Activated naive CD4-positive, alpha-beta T cell (primary cell): Measurements from ENCODE around the gene ZNF518A.
"Not testable (repeated sequence)": the region's sequence is repeated elsewhere in the genome, so short reads cannot be mapped to it uniquely, and the experiment has no call there.

Source experiments
- DNase-seq, 4 experiments: peaks; one replicate each; lab custom pipeline; 2025; lab: John Stamatoyannopoulos, UW

The ZNF518A gene

GRCh38 chr10:96133135-96133534 is 3.0 kb downstream of the ZNF518A start:
- no peak for DNase-seq

GRCh38 chr10:96136810-96137209 is 6.7 kb downstream of the ZNF518A start:
- DNase-seq: no peak

GRCh38 chr10:96137567-96137966 is 7.5 kb downstream of the ZNF518A start:
- no peak for DNase-seq

- no peak for DNase-seq
These were observed 8.0 kb downstream of the ZNF518A start for GRCh38 chr10:96138102-96138501.

GRCh38 chr10:96152437-96152836 is 22.3 kb downstream of the ZNF518A start:
- DNase-seq: no peak

- DNase-seq: no peak
These were observed 23.0 kb downstream of the ZNF518A start for GRCh38 chr10:96153070-96153469.

GRCh38 chr10:96165726-96166125 is 35.6 kb downstream of the ZNF518A start:
- no peak for DNase-seq

- no peak for DNase-seq
These were observed 38.4 kb downstream of the ZNF518A start for GRCh38 chr10:96168546-96168945.

- no peak for DNase-seq
These were observed 40.1 kb downstream of the ZNF518A start for GRCh38 chr10:96170230-96170629.

GRCh38 chr10:96172666-96173065 is 42.6 kb downstream of the ZNF518A start:
- DNase-seq: no peak

GRCh38 chr10:96176985-96177384 is 46.9 kb downstream of the ZNF518A start:
- no peak for DNase-seq

- no peak for DNase-seq
These were observed 58.3 kb downstream of the ZNF518A start for GRCh38 chr10:96188421-96188820.

GRCh38 chr10:96188916-96189315 is 58.8 kb downstream of the ZNF518A start:
- no peak for DNase-seq

GRCh38 chr10:96189505-96189904 is 59.4 kb downstream of the ZNF518A start:
- DNase-seq: not testable (repeated sequence)

GRCh38 chr10:96201525-96201924 is 71.4 kb downstream of the ZNF518A start:
- no peak for DNase-seq

GRCh38 chr10:96205580-96205979 is 75.5 kb downstream of the ZNF518A start:
- no peak for DNase-seq

GRCh38 chr10:96208271-96208670 is 78.2 kb downstream of the ZNF518A start:
- DNase-seq: no peak

GRCh38 chr10:96208946-96209345 is 78.8 kb downstream of the ZNF518A start:
- DNase-seq: no peak

- DNase-seq: no peak
These were observed 81.7 kb downstream of the ZNF518A start for GRCh38 chr10:96211764-96212163.

GRCh38 chr10:96212911-96213310 is 82.8 kb downstream of the ZNF518A start:
- DNase-seq: no peak
